Breast epithelium (tissue), 3 donors: Measurements from ENCODE around the gene ZNF862.

ENCODE experiments used
- POLR2A ChIP-seq: fragments of 450-650 bp; IDR thresholded peaks from one replicate; pipeline ENCODE4 v1.6.1; 2016; ENCODE audit warnings: antibody characterized with exemption, mild to moderate bottlenecking, moderate library complexity
- POLR2AphosphoS5 ChIP-seq, 3 donors: sonication (generic); formaldehyde crosslinking; IDR thresholded peaks; one replicate each; pipeline ENCODE4 v1.6.1; 2017; ENCODE audit warnings: antibody characterized with exemption in 3 of 3
- TF ChIP-seq, protein P1 (sequence below), 3 donors: fragments of 450-650 bp; IDR thresholded peaks; one replicate each; pipeline ENCODE4 v1.5.1; 2016 to 2017; ENCODE audit warnings: antibody characterized with exemption in 3 of 3, mild to moderate bottlenecking in 3 of 3, moderate library complexity in 3 of 3

DNA sequence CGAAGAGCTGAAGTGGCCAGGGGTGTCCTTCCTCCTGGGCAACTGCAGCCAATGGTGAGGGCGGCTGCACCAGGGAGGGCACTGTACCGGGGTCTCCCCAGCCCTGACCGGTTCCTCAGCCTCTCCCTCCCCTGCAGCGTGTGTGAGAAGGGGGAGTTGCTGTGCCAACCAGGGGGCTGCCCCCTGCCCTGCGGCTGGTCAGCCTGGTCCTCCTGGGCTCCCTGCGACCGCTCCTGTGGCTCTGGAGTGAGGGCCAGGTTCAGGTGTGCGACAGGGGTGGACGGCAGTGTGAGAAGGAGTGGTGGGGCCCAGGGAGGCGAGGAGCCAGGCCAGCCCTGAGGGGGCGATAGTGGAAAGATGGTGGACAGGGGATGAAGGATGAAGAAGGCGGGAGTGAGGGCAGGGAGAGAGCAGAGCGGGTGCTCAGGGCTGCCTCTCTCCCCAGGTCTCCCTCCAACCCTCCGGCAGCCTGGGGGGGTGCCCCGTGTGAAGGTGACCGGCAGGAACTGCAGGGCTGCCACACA, 34.6 kb upstream of the ZNF862 start:
- TF ChIP-seq POLR2A: no peak
- TF ChIP-seq POLR2AphosphoS5 (IDR thresholded peaks at IDR 0.05): no peak
- TF ChIP-seq, protein P1, sequence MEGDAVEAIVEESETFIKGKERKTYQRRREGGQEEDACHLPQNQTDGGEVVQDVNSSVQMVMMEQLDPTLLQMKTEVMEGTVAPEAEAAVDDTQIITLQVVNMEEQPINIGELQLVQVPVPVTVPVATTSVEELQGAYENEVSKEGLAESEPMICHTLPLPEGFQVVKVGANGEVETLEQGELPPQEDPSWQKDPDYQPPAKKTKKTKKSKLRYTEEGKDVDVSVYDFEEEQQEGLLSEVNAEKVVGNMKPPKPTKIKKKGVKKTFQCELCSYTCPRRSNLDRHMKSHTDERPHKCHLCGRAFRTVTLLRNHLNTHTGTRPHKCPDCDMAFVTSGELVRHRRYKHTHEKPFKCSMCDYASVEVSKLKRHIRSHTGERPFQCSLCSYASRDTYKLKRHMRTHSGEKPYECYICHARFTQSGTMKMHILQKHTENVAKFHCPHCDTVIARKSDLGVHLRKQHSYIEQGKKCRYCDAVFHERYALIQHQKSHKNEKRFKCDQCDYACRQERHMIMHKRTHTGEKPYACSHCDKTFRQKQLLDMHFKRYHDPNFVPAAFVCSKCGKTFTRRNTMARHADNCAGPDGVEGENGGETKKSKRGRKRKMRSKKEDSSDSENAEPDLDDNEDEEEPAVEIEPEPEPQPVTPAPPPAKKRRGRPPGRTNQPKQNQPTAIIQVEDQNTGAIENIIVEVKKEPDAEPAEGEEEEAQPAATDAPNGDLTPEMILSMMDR (IDR thresholded peaks at IDR 0.05): no peak
